Spleen (tissue), 11 donors: ENCODE results near the gene GSG1L. TPM values are rescaled to one million over a fixed set of nuclear protein-coding genes. Genes with fewer than 3 reads are reported as not detected.

Source experiments
- DNase-seq: peaks from one replicate; pipeline ENCODE4 v3.0.0-alpha.2; 2020
- H3K27ac ChIP-seq, 8 donors: fragments of 200-600 bp; sonication (generic) in 7 of 8; 1 replicate in 4 of 8; 2 replicates in 4 of 8; pipeline versions ENCODE4 v1.5.0 to v1.8.0; 2016 to 2021; ENCODE audit warnings: inconsistent platforms in 4 of 8, mild to moderate bottlenecking in 4 of 8, moderate library complexity in 1 of 8
- H3K27me3 ChIP-seq, 7 donors: fragments of 200-600 bp; sonication (generic) in 6 of 7; replicated peaks in 1 of 7; 1 replicate in 4 of 7; 2 replicates in 3 of 7; pipeline versions ENCODE4 v1.5.0 to v1.8.0; 2016 to 2021; ENCODE audit warnings: inconsistent platforms in 3 of 7, mild to moderate bottlenecking in 1 of 7
- H3K36me3 ChIP-seq, 6 donors: fragments of 200-600 bp; sonication (generic) in 5 of 6; 1 replicate in 4 of 6; 2 replicates in 2 of 6; pipeline versions ENCODE4 v1.5.0 to v1.8.0; 2016 to 2021; ENCODE audit warnings: inconsistent platforms in 2 of 6
- H3K4me1 ChIP-seq, 6 donors: fragments of 200-600 bp; sonication (generic) in 5 of 6; 1 replicate in 3 of 6; 2 replicates in 3 of 6; pipeline versions ENCODE4 v1.5.0 to v1.8.0; 2016 to 2021; ENCODE audit warnings: inconsistent platforms in 3 of 6
- H3K4me3 ChIP-seq, 8 donors: fragments of 200-600 bp; sonication (generic) in 7 of 8; 1 replicate in 4 of 8; 2 replicates in 4 of 8; pipeline versions ENCODE4 v1.5.0 to v1.8.0; 2016 to 2021; ENCODE audit warnings: inconsistent platforms in 4 of 8, mild to moderate bottlenecking in 4 of 8, moderate library complexity in 2 of 8
- H3K9me3 ChIP-seq, 8 donors: fragments of 200-600 bp; sonication (generic) in 7 of 8; 1 replicate in 4 of 8; 2 replicates in 4 of 8; pipeline versions ENCODE4 v1.5.0 to v1.8.0; 2016 to 2021; ENCODE audit warnings: inconsistent platforms in 4 of 8
- CTCF ChIP-seq, 11 experiments: fragments of 200-600 bp in 7 of 11; fragments of 450-650 bp in 4 of 11; sonication (generic) in 4 of 11; IDR thresholded peaks in 8 of 11; conservative IDR thresholded peaks in 3 of 11; 1 replicate in 7 of 11; 2 replicates in 4 of 11; pipeline versions ENCODE4 v1.4.0 to v1.8.0; 2016 to 2021; ENCODE audit warnings: antibody characterized with exemption in 11 of 11, inconsistent platforms in 4 of 11, mild to moderate bottlenecking in 1 of 11
- POLR2A ChIP-seq, 3 donors: fragments of 450-650 bp; IDR thresholded peaks; one replicate each; pipeline ENCODE4 v1.5.1; 2017; ENCODE audit warnings: antibody characterized with exemption in 3 of 3, mild to moderate bottlenecking in 1 of 3
- POLR2AphosphoS5 ChIP-seq, 3 donors: sonication (generic); formaldehyde crosslinking; IDR thresholded peaks; one replicate each; pipeline ENCODE4 v1.5.1; 2017; ENCODE audit warnings: antibody characterized with exemption in 3 of 3
- WGBS, 5 donors: extraction: QIAGEN DNeasy Blood & Tissue Kit in 3 of 5; methylation state at CpG; one replicate each; pipeline versions ENCODE4 v1.1.5 to v1.1.7; 2013 to 2018; 5-methylcytosine and 5-hydroxymethylcytosine counted together
- intact Hi-C: fragments of 100-400 bp; cut with DNase I; formaldehyde crosslinking; loops from one replicate; pipeline ENCODE4 v1.15.0; 2023; ENCODE audit warnings: low total_unique reads
- polyA plus RNA-seq, 3 donors: library from polyadenylated mRNA; stranded (reverse); fragments of 200-250 nt; gene quantifications; one replicate each; pipeline ENCODE4 v1.2.1, GENCODE V29; 2013
- total RNA-seq, 7 donors: library from RNA; depleted of rRNA in 3 of 7; stranded (reverse); fragments of >200 nt in 3 of 7; fragmentation: NEBNext Ultra II Directional in 4 of 7; extraction: Animal tissue kit (Norgen Biotek cat#: 25700) in 4 of 7; gene quantifications; one replicate each; pipeline versions ENCODE4 v1.1.0 to v1.2.1, GENCODE V29; 2016 to 2021
- donor health status: healthy with polysubstance abuse.
- donor health status: DM: no; HTN: no; CAD: no; lungs with moderate emphysema.
- donor health status: DM: no; HTN: no; CAD: no.
- donor health status: Bipolar disorder and iron deficiency.
- donor health status: healthy.
- donor health status: DM: no; HTN: no; CAD: no.
- donor health status: DM: yes; HTN: yes; CAD: no.

GSG1L gene
- total and polyA plus RNA-seq, 10 donors, result 0.22 to 0.58 (median 0.43) TPM; not detected in 6

- intact Hi-C loops, result no loop called here
- no peaks in the 10 kb centered on the region for H3K36me3 ChIP-seq
- H3K4me3 ChIP-seq, result no peak overlapping the region
- H3K27me3 ChIP-seq, result peaks cover 0 to 12% (median 0%) of the 10 kb centered on the region in 7 donors
- no peak for DNase-seq
- no peak for TF ChIP-seq POLR2A (IDR thresholded peaks at IDR 0.05)
- TF ChIP-seq CTCF (IDR thresholded peaks at IDR 0.05 in 8 of 11, conservative IDR thresholded peaks at IDR 0.05 in 3 of 11), result no peak
- TF ChIP-seq POLR2AphosphoS5 (IDR thresholded peaks at IDR 0.05), result no peak
- no peaks in the 10 kb centered on the region for H3K4me1 ChIP-seq
- peaks cover 0 to 13% (median 0%) of the 10 kb centered on the region in 8 donors for H3K9me3 ChIP-seq
- no peak overlapping the region for H3K27ac ChIP-seq
- WGBS, 5 donors, result 69 to 84% (median 71%) methylated on average over 3 to 6 of the region's 6 CpGs
Measured at GRCh38 chr16:27791404-27791719, 272.2 kb downstream of the GSG1L start.

DNA sequence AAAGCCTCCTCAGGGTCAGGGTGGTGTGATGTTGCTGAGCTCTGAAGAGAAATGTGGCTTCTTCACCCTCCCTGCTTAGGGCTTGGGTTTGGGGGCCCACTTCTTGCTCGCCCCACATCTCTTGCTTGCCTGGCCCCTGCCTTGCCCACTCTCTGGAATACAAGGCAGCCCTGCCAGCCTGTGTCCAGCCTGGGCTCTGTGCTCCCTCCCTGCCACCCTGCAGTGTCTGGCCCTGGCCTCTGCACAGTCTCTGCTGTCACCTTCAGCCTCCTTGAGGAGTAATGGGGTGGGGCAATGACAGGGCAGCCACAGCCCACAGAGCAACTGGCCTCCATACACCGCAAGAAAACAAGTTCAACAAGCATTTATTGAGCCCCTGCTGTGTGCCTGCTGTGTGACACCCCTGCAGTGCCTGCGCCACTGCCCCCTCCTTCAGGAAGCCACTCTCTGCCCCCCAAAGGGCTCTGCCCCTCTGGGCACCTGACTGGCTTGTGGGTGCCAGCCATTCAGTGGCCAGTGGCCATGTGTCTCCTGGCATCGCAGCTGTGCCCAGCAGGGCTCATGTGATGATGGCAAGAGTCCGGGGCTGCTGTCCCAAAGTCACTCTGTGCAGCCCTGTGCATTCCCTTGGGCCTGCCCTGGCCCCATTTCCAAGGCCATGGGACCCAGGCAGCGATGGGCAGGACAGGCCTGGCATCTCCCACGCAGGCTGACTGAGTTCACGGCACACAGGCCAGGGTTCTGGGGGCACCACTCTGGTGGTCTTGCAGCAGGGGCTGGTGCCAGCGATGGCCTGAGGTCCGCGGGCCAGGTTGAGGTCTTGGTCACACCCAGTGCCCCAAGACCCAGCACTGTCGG is 272.7 kb downstream of the GSG1L start:
- TF ChIP-seq POLR2AphosphoS5 (IDR thresholded peaks at IDR 0.05) (no peak), CTCF (IDR thresholded peaks at IDR 0.05 in 8 of 11, conservative IDR thresholded peaks at IDR 0.05 in 3 of 11) (no peak), POLR2A (IDR thresholded peaks at IDR 0.05) (no peak)
- peaks cover 0 to 13% (median 0%) of the 10 kb centered on the region in 8 donors for H3K9me3 ChIP-seq
- no peak for DNase-seq
- 76 to 91% (median 86%) methylated on average over 3 to 12 of the region's 12 CpGs for WGBS, 5 donors
- intact Hi-C loops, result no loop called here
- no peaks in the 10 kb centered on the region for H3K4me1 ChIP-seq
- H3K4me3 ChIP-seq, result no peak overlapping the region
- H3K27me3 ChIP-seq, result peaks cover 0 to 6% (median 0%) of the 10 kb centered on the region in 7 donors
- no peak overlapping the region for H3K27ac ChIP-seq
- no peaks in the 10 kb centered on the region for H3K36me3 ChIP-seq

DNA sequence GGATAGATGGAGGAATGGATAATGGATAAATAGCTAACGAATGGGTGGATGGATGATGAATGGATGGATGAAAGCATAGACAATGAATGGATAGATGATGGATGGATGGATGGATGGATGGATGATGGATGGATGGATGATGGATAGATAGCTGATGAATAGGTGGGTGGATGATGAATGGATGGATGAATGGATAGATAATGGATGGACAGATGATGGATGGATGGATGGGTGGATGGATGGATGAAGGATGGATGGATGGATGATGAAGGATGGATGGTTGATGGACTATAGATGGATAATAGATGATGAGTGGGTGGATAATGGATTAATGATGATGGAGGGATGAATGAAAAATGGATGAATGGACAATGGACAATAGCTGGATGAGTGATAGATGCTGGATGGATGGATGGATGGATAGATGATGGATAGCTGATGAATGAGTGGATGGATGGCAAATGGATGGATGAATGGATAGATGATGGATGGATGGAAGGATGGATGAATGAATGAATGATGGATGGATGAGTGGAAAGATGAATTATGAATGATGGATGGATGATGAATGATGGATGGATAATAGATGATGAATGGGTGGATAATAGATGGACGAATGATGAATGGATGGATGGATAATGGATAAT is 273.8 kb downstream of the GSG1L start:
- WGBS, 5 donors, result 68 to 80% (median 78%) methylated on average over 2 of the region's 2 CpGs
- H3K9me3 ChIP-seq, result peaks cover 0 to 13% (median 0%) of the 10 kb centered on the region in 8 donors
- no peaks in the 10 kb centered on the region for H3K36me3 ChIP-seq
- TF ChIP-seq POLR2AphosphoS5 (IDR thresholded peaks at IDR 0.05) (no peak), CTCF (IDR thresholded peaks at IDR 0.05 in 8 of 11, conservative IDR thresholded peaks at IDR 0.05 in 3 of 11) (no peak), POLR2A (IDR thresholded peaks at IDR 0.05) (no peak)
- peaks cover 0 to 5% (median 0%) of the 10 kb centered on the region in 7 donors for H3K27me3 ChIP-seq
- intact Hi-C loops, result no loop called here
- H3K27ac ChIP-seq, result no peak overlapping the region
- no peak for DNase-seq
- H3K4me1 ChIP-seq, result no peaks in the 10 kb centered on the region
- no peak overlapping the region for H3K4me3 ChIP-seq

DNA sequence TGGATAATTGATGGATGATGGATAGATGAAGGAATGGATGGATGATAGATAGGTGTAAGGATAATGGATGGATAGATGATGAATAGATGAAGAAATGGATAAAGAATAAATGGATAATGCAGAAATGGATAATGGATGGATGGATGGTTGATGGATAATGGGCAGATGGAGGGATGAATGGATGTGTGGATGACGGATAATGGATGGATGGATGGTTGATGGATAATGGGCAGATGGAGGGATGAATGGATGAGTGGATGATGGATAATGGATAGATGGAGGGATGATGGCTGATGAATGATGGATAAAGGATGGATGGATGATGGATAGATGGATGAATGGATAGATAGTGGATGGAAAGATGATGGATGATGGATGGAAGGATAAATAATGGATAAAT is 274.4 kb downstream of the GSG1L start:
- Histone ChIP-seq H3K4me3 (no peak overlapping the region), H3K9me3 (peaks cover 0 to 13% (median 0%) of the 10 kb centered on the region in 8 donors), H3K36me3 (no peaks in the 10 kb centered on the region), H3K27me3 (peaks cover 0 to 10% (median 0%) of the 10 kb centered on the region in 7 donors), H3K4me1 (no peaks in the 10 kb centered on the region), H3K27ac (no peak overlapping the region)
- intact Hi-C loops, result no loop called here
- TF ChIP-seq CTCF (IDR thresholded peaks at IDR 0.05 in 8 of 11, conservative IDR thresholded peaks at IDR 0.05 in 3 of 11) (no peak), POLR2AphosphoS5 (IDR thresholded peaks at IDR 0.05) (no peak), POLR2A (IDR thresholded peaks at IDR 0.05) (no peak)
- 86 to 100% (median 94%) methylated on average over 1 of the region's 1 CpG for WGBS, 5 donors
- DNase-seq, result no peak
